ENCODE results near the gene MCTP1. TPM values are rescaled to one million over a fixed set of nuclear protein-coding genes. Genes with fewer than 3 reads are reported as not detected.

MCTP1 gene
- total RNA-seq, 1 experiment from 2014 or later = 7.5 TPM

GRCh38 chr5:95130941-95131340 lies 154.0 kb downstream of the MCTP1 start:
- no peak overlapping the region for H3K4me3 ChIP-seq (ENCODE audit: low read length)
- no peaks in the 10 kb centered on the region for H3F3A ChIP-seq (ENCODE audit: low read length, unreplicated experiment)
- no peaks in the 10 kb centered on the region for H4K20me1 ChIP-seq (ENCODE audit: low read length)
- no peaks in the 10 kb centered on the region for H3K27me3 ChIP-seq (ENCODE audit: low read length)
- no peak for ATAC-seq
- ChIA-PET POLR2A (ENCODE audit: unreplicated experiment) (no interaction called here), CTCF (no interaction called here)
- no peaks in the 10 kb centered on the region for H3K36me3 ChIP-seq (ENCODE audit: low read depth, low read length)
- H3K9me2 ChIP-seq (replicated peaks; ENCODE audit: low read length) = no peaks in the 10 kb centered on the region
- H3K4me2 ChIP-seq (ENCODE audit: low read length) = no peak overlapping the region
- no TSS peak for BruUV-seq (replicated peaks)
- DNase-seq = no peak
- no peak for TF ChIP-seq EZH2phosphoT487 (IDR thresholded peaks at IDR 0.05; ENCODE audit: borderline replicate concordance, low read length)
- no peak for TF ChIP-seq CTCF (conservative IDR thresholded peaks at IDR 0.05; ENCODE audit: low read depth, low read length)
- TF ChIP-seq EZH2 (IDR thresholded peaks at IDR 0.05; ENCODE audit: low read length, unreplicated experiment) = no peak
- intact Hi-C loops (cut with micrococcal nuclease) = no loop called here
- H3K27ac ChIP-seq (ENCODE audit: low read length) = no peak overlapping the region
- no peak overlapping the region for H3K9ac ChIP-seq (ENCODE audit: low read length)
- H3K79me2 ChIP-seq (ENCODE audit: low read length) = no peaks in the 10 kb centered on the region
- H3K4me1 ChIP-seq (ENCODE audit: insufficient read depth, low read length) = no peaks in the 10 kb centered on the region
- H3K9me3 ChIP-seq (ENCODE audit: low read length) = no peaks in the 10 kb centered on the region
- no peak overlapping the region for H2AFZ ChIP-seq (ENCODE audit: low read length)

DNA sequence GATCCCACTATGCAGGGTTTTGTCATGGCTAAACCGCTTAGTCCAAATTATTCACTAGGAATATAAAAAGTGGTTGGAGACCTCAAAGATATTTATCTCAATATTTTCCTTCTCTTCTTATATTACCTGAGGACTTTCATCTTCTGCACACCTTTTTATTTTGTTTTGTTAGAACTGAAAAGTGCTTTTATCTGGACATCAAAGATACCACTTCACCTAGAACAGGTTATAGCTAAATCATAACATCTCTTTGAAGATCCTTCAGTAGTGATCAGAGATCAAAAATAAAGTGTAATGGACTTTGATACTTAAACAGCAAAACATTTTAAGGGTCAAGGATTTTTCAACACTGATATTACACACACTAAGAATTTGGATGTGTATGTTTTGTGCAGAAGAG lies 160.2 kb downstream of the MCTP1 start:
- no peaks in the 10 kb centered on the region for H4K20me1 ChIP-seq (ENCODE audit: low read length)
- intact Hi-C loops (cut with micrococcal nuclease) = no loop called here
- H3K27ac ChIP-seq (ENCODE audit: low read length) = no peak overlapping the region
- POLR2A ChIA-PET (ENCODE audit: unreplicated experiment) = no interaction called here
- no peak overlapping the region for H3K9ac ChIP-seq (ENCODE audit: low read length)
- H3K4me2 ChIP-seq (ENCODE audit: low read length) = no peak overlapping the region
- TF ChIP-seq CTCF (conservative IDR thresholded peaks at IDR 0.05; ENCODE audit: low read depth, low read length) (no peak), EZH2 (IDR thresholded peaks at IDR 0.05; ENCODE audit: low read length, unreplicated experiment) (no peak), EZH2phosphoT487 (IDR thresholded peaks at IDR 0.05; ENCODE audit: borderline replicate concordance, low read length) (no peak)
- no peaks in the 10 kb centered on the region for H3K79me2 ChIP-seq (ENCODE audit: low read length)
- DNase-seq = no peak
- no peaks in the 10 kb centered on the region for H3K9me3 ChIP-seq (ENCODE audit: low read length)
- H3K36me3 ChIP-seq (ENCODE audit: low read depth, low read length) = no peaks in the 10 kb centered on the region
- H3F3A ChIP-seq (ENCODE audit: low read length, unreplicated experiment) = no peaks in the 10 kb centered on the region
- BruUV-seq (replicated peaks) = no TSS peak
- H3K4me3 ChIP-seq (ENCODE audit: low read length) = no peak overlapping the region
- H3K4me1 ChIP-seq (ENCODE audit: insufficient read depth, low read length) = no peaks in the 10 kb centered on the region
- CTCF ChIA-PET = no interaction called here
- H2AFZ ChIP-seq (ENCODE audit: low read length) = no peak overlapping the region
- no peak for ATAC-seq
- H3K9me2 ChIP-seq (replicated peaks; ENCODE audit: low read length) = no peaks in the 10 kb centered on the region
- no peaks in the 10 kb centered on the region for H3K27me3 ChIP-seq (ENCODE audit: low read length)

DNA sequence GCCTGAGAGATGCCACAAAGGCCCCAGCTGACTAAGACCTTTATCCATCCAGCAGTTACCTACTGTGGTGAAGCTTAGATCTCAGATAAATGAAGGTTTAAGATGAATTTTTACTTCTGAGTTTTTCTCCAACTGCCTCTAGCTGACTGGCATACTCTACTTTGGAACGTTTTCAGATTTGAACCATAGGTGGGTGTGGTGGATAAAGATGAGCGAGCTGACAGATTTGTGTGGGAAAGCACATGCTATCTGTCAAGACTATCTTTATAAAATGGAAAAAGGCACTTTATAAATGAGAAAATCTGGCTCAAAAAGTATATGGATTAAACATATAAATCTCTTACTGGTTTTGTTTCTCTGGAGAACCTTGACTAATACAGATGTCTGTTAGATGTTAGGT lies 160.8 kb downstream of the MCTP1 start:
- no peak for TF ChIP-seq CTCF (conservative IDR thresholded peaks at IDR 0.05; ENCODE audit: low read depth, low read length)
- no peak for TF ChIP-seq EZH2 (IDR thresholded peaks at IDR 0.05; ENCODE audit: low read length, unreplicated experiment)
- no peak for TF ChIP-seq EZH2phosphoT487 (IDR thresholded peaks at IDR 0.05; ENCODE audit: borderline replicate concordance, low read length)
- no TSS peak for BruUV-seq (replicated peaks)
- no peak overlapping the region for H3K4me2 ChIP-seq (ENCODE audit: low read length)
- POLR2A ChIA-PET (ENCODE audit: unreplicated experiment) = no interaction called here
- H2AFZ ChIP-seq (ENCODE audit: low read length) = no peak overlapping the region
- DNase-seq (no peak), ATAC-seq (no peak)
- H3K4me1 ChIP-seq (ENCODE audit: insufficient read depth, low read length) = no peaks in the 10 kb centered on the region
- no peaks in the 10 kb centered on the region for H4K20me1 ChIP-seq (ENCODE audit: low read length)
- no peak overlapping the region for H3K9ac ChIP-seq (ENCODE audit: low read length)
- no peaks in the 10 kb centered on the region for H3K9me2 ChIP-seq (replicated peaks; ENCODE audit: low read length)
- H3K79me2 ChIP-seq (ENCODE audit: low read length) = no peaks in the 10 kb centered on the region
- H3K27ac ChIP-seq (ENCODE audit: low read length) = no peak overlapping the region
- no peaks in the 10 kb centered on the region for H3F3A ChIP-seq (ENCODE audit: low read length, unreplicated experiment)
- H3K36me3 ChIP-seq (ENCODE audit: low read depth, low read length) = no peaks in the 10 kb centered on the region
- H3K9me3 ChIP-seq (ENCODE audit: low read length) = no peaks in the 10 kb centered on the region
- CTCF ChIA-PET = no interaction called here
- no peak overlapping the region for H3K4me3 ChIP-seq (ENCODE audit: low read length)
- H3K27me3 ChIP-seq (ENCODE audit: low read length) = no peaks in the 10 kb centered on the region
- intact Hi-C loops (cut with micrococcal nuclease) = no loop called here
